GM12872 (cell line): ENCODE data around the gene PHLDA3.

ENCODE experiments used
- CTCF ChIP-seq: IDR thresholded peaks from 3 replicates; pipeline ENCODE4 v1.5.1; 2011; ENCODE audit warnings: low read depth, mild to moderate bottlenecking, low read length, moderate library complexity; ENCODE audit not compliant: insufficient read depth

The PHLDA3 gene

DNA sequence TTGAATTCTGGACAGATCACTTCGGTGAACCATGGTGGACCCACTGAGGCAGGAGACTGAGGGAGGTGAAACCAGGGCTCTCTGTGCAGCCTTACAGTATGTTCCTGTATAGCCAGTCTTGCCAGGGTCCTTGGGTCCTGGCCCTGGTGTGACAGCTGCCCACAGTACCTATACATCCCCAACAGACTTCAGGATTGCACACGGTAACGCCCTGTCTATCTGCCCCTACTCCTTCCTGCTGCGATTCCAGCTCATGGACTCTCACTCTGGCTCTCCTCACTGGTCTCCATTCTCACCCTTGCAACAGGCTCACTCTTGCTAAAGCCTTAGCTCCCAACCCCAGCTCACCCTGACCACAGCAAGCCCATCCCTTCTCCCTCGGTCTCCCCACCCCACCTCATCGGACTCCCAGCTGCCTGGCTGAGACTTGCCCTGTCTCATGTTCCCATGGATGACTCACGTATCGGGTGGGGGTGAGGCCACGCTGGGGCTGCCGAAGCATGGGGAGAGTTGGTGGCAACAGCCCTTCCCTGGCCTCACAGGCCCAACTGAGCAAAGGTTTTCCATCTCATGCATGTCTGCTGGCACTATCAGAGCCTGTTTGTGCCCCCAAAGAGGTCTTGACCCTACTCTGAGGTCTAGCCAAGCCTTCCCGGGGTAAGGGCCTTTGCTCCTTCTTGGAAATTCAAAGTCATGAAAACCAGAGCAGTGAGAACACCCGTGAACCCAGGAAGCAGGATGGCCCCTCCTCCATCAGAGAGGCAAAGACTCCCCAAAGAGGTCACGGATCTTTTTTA, 7.1 kb downstream of the PHLDA3 start:
- TF ChIP-seq CTCF: no peak

DNA sequence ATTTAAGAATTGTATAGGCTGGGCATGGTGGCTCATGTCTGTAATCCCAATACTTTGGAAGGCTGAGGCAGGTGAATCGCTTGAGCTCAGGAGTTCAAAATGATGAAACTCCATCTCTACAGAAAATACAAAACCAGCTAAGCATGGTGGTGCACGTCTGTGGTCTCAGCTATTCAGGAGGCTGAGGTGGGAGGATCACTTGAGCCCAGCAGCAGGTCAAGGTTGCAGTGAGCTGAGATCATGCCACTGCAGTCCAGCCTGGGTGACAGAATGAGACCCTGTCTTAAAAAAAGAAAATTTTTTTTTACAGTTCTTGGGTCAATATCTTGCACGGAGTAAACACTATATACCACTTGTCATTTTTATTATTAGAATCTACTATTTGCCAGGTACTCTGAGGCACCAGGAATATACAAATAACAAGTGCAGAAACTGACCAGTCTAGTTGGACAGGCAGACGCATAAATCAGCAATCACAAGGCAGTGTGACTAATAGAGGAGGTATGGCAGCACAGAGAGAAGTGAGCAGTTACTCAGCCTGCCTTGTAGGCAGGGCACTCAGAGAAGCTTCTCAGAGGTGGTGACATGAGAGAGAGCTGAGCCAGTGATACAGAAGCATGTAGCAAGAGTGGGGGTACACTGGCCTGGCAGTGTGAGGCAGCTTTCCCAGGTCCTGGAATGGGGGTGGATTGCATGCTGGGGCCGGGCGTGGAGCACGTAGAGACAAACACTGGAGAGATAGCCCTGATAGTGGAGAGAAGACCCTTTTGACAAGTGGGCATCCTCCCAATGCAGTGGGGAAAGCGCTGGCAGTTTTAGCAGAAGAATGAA, 8.0 kb downstream of the PHLDA3 start:
- TF ChIP-seq CTCF: no peak

GRCh38 chr1:201459775-201460174, 9.2 kb downstream of the PHLDA3 start:
- no peak for TF ChIP-seq CTCF

DNA sequence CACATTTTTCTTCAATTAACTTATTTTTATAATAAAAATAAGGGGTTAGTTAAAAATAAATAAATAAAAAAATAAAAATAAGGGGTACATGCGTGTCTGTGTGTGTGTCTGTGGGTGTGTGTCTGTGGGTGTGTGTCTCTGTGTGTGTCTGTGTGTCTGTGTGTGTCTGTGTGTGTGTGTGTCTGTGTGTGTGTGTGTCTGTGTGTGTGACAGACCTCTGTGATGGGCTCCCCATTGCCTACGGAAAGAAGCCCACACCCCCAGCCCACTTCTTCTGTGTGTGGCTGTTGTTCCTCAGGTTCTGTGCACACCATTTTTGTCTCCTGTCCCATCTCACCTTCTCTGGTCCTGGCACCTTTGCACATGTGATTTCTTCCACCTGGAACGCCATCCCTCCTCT, 9.9 kb downstream of the PHLDA3 start:
- no peak for TF ChIP-seq CTCF

DNA sequence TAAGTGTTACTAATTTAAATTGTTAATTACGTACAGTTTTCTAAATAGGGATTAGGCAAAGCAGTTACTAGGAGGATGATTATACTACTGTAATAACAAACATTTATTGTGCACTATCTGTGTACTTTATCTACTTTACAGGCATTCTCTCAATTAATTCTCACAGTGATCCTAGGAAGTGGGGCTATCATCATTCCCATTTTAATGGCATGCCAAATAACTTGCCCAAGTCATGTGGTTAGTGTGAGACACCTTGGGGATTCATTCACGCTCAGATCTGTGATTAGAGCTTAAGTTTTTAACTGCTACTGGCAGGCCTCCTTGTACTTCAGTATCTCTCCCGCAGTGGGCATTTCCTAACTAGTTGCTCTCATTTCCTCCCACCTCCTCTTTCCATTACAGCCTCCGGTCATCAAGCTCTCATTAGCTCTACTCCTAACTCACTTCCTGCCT, 11.5 kb downstream of the PHLDA3 start:
- no peak for TF ChIP-seq CTCF

DNA sequence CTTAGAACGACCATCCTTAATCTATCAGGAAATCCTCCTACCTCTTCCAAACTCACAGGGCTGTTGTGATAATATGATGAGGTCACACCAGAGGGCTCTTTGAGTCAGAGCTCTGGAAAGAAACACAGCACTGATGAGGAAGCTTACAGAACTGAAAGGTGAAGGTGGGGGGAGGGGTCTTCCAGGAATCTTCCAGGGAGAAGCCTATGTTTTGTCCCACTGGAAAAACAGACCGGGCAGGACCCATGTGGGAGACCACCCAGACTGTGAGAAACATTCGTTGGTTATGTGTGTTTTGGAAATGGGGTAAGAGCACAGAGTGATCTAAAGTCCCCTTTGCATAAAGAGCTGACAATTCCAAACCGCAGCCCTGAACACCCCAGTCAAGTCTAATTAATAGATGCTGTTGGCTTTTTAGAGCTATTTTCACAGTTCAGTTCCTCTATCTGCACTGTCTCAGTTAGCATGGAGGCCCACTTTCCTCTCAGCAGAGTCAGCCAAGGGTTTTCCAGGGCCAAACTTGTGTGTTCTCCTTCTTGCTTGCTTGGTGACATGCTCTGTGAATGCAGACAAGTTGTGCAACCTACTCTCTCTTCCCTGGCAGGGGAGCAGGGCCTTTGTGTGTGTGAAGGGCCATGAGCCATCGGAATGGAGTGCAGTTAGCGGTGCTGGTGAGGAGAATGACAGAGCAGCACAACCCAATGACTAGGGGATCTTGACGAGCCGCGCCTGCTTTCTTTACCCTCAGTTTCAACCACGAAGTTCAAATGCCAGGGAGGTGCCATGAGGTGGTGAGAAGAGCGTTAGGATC, 12.3 kb downstream of the PHLDA3 start:
- no peak for TF ChIP-seq CTCF

- no peak for TF ChIP-seq CTCF
These were observed 13.9 kb downstream of the PHLDA3 start for GRCh38 chr1:201455098-201455497.
